Ureter (tissue), 1 donor: ENCODE results near the gene NACAD. TPM values are rescaled to one million over a fixed set of nuclear protein-coding genes. Genes with fewer than 3 reads are reported as not detected.
"Not testable (repeated sequence)": the region's sequence is repeated elsewhere in the genome, so short reads cannot be mapped to it uniquely, and the experiment has no call there.

Experiments
- DNase-seq: peaks from one replicate; pipeline ENCODE4 v3.0.0-alpha.2; 2020; ENCODE audit warnings: low spot score
- total RNA-seq: library from RNA; stranded (reverse); gene quantifications from one replicate; pipeline ENCODE4 v1.2.4, GENCODE V29; 2023
- donor health status: DM: yes; HTN: yes; CAD: no.

NACAD gene
- total RNA-seq, 1 donor from 2014 or later = 5.7 TPM

GRCh38 chr7:45117582-45117981 lies 28.8 kb upstream of the NACAD start:
- DNase-seq = no peak

GRCh38 chr7:45116048-45116447 lies 27.3 kb upstream of the NACAD start:
- DNase-seq = no peak

GRCh38 chr7:45114926-45115325 lies 26.2 kb upstream of the NACAD start:
- no peak for DNase-seq

- not testable (repeated sequence) for DNase-seq
Measured at GRCh38 chr7:45114257-45114656, 25.5 kb upstream of the NACAD start.

- DNase-seq = no peak
Measured at GRCh38 chr7:45112648-45113047, 23.9 kb upstream of the NACAD start.

- peak; percentile 95 for DNase-seq
Measured at GRCh38 chr7:45111298-45112223, 22.8 kb upstream of the NACAD start, which contains the start of gene TBRG4. Gene TBRG4 (minus strand): TSS chr7:45111697. CDS start chr7:45109237, 2,460 bp downstream.

- no peak for DNase-seq
Measured at GRCh38 chr7:45108863-45109262, 20.1 kb upstream of the NACAD start.

GRCh38 chr7:45107356-45107755 lies 18.6 kb upstream of the NACAD start:
- DNase-seq = no peak

GRCh38 chr7:45106820-45107219 lies 18.1 kb upstream of the NACAD start:
- DNase-seq = no peak

GRCh38 chr7:45105588-45106188 lies 16.9 kb upstream of the NACAD start:
- no peak for DNase-seq

GRCh38 chr7:45104844-45105587 lies 16.2 kb upstream of the NACAD start:
- no peak for DNase-seq

GRCh38 chr7:45103958-45104843 lies 15.4 kb upstream of the NACAD start:
- no peak for DNase-seq

- no peak for DNase-seq
Measured at GRCh38 chr7:45102785-45103712, 14.3 kb upstream of the NACAD start.

GRCh38 chr7:45101748-45102147 lies 13.0 kb upstream of the NACAD start:
- DNase-seq = no peak

GRCh38 chr7:45100761-45101480 lies 12.2 kb upstream of the NACAD start:
- DNase-seq = no peak

- no peak for DNase-seq
Measured at GRCh38 chr7:45099891-45100760, 11.4 kb upstream of the NACAD start.

- no peak for DNase-seq
Measured at GRCh38 chr7:45098983-45099839, 10.4 kb upstream of the NACAD start.

GRCh38 chr7:45092931-45093235 lies 4.1 kb upstream of the NACAD start:
- DNase-seq = no peak
